ENCODE results near the gene CGB2.

GRCh38 chr19:49042177-49042576, 10.5 kb downstream of the CGB2 start:
- TF ChIP-seq CTCF (conservative IDR thresholded peaks at IDR 0.05; ENCODE audit: low read depth, low read length) (no peak), ELK1 (IDR thresholded peaks at IDR 0.05; ENCODE audit: borderline replicate concordance, low read depth, low read length) (no peak), POLR2A (IDR thresholded peaks at IDR 0.05; ENCODE audit: low read depth, low read length) (no peak), RAD21 (IDR thresholded peaks at IDR 0.05; ENCODE audit: low read length) (no peak), BHLHE40 (IDR thresholded peaks at IDR 0.05; ENCODE audit: low read depth, low read length) (no peak), RFX5 (IDR thresholded peaks at IDR 0.05; ENCODE audit: low read depth, low read length) (no peak), MXI1 (IDR thresholded peaks at IDR 0.05; ENCODE audit: borderline replicate concordance, low read depth, low read length) (no peak)

Measured in IMR-90 (cell line).